Measurements from ENCODE around the gene MPO.

Gene MPO

GRCh38 chr17:58285422-58285810, 4.7 kb upstream of the MPO start:
- TF ChIP-seq CTCF (IDR thresholded peaks at IDR 0.05; ENCODE audit: extremely low read depth, missing control alignments), result no peak
- no peak for DNase-seq (ENCODE audit: low spot score)

- TF ChIP-seq CTCF (IDR thresholded peaks at IDR 0.05; ENCODE audit: extremely low read depth, missing control alignments), result no peak
- DNase-seq (ENCODE audit: low spot score), result no peak
Observed at GRCh38 chr17:58284613-58285421, 4.1 kb upstream of the MPO start.

- no peak for TF ChIP-seq CTCF (IDR thresholded peaks at IDR 0.05; ENCODE audit: extremely low read depth, missing control alignments)
- DNase-seq (ENCODE audit: low spot score), result no peak
Observed at GRCh38 chr17:58283674-58284612, 3.2 kb upstream of the MPO start.

GRCh38 chr17:58282442-58282841, 1.7 kb upstream of the MPO start:
- no peak for TF ChIP-seq CTCF (IDR thresholded peaks at IDR 0.05; ENCODE audit: extremely low read depth, missing control alignments)
- DNase-seq (ENCODE audit: low spot score), result no peak

- no peak for DNase-seq (ENCODE audit: low spot score)
- no peak for TF ChIP-seq CTCF (IDR thresholded peaks at IDR 0.05; ENCODE audit: extremely low read depth, missing control alignments)
Observed at GRCh38 chr17:58281511-58282011, 826 bp upstream of the MPO start.

- no peak for DNase-seq (ENCODE audit: low spot score)
- TF ChIP-seq CTCF (IDR thresholded peaks at IDR 0.05; ENCODE audit: extremely low read depth, missing control alignments), result no peak
Observed at GRCh38 chr17:58279736-58280479, 827 bp downstream of the MPO start.
